MM.1S (cell line): ENCODE data around the gene STARD9.

ENCODE experiments used
- DNase-seq: peaks from one replicate; pipeline ENCODE4 v3.0.0-alpha.2; 2015
- H2AFZ ChIP-seq: fragments of 300-600 bp; sonication (generic); 2 replicates; pipeline ENCODE4 v1.6.0; 2016; ENCODE audit warnings: antibody characterized with exemption, low read length
- H3F3A ChIP-seq: fragments of 300-600 bp; sonication (generic); 2 replicates; pipeline ENCODE4 v1.6.1; 2016; ENCODE audit warnings: mild to moderate bottlenecking, antibody characterized with exemption, low read length, moderate library complexity, mixed read lengths; ENCODE audit not compliant: insufficient read depth
- H3K27ac ChIP-seq: fragments of 300-600 bp; sonication (generic); 2 replicates; pipeline ENCODE4 v1.5.1; 2016; ENCODE audit warnings: mild to moderate bottlenecking, low read length
- H3K27me3 ChIP-seq: fragments of 300-600 bp; sonication (generic); replicated peaks from 2 replicates; pipeline ENCODE4 v1.6.0; 2016; ENCODE audit warnings: low read length; ENCODE audit not compliant: insufficient read depth
- H3K36me3 ChIP-seq: fragments of 300-600 bp; sonication (generic); replicated peaks from 2 replicates; pipeline ENCODE4 v1.6.1; 2016; ENCODE audit warnings: mild to moderate bottlenecking, low read length, mixed read lengths; ENCODE audit not compliant: insufficient read depth
- H3K4me1 ChIP-seq: fragments of 300-600 bp; sonication (generic); 2 replicates; pipeline ENCODE4 v1.6.1; 2016; ENCODE audit warnings: low read length, mixed read lengths
- H3K4me2 ChIP-seq: fragments of 300-600 bp; sonication (generic); 2 replicates; pipeline ENCODE4 v1.6.0; 2016; ENCODE audit warnings: low read depth, low read length
- H3K4me3 ChIP-seq: fragments of 300-600 bp; sonication (generic); 2 replicates; pipeline ENCODE4 v1.5.1; 2016; ENCODE audit warnings: low read length, mixed read lengths
- H3K79me2 ChIP-seq: fragments of 300-600 bp; sonication (generic); 2 replicates; pipeline ENCODE4 v1.6.1; 2016; ENCODE audit warnings: mixed run types, low read length, mixed read lengths
- H3K9ac ChIP-seq: fragments of 300-600 bp; sonication (generic); 2 replicates; pipeline ENCODE4 v1.6.1; 2016; ENCODE audit warnings: low read length, mixed read lengths
- H3K9me2 ChIP-seq: fragments of 300-600 bp; sonication (generic); replicated peaks from 2 replicates; pipeline ENCODE4 v1.6.1; 2016; ENCODE audit warnings: mild to moderate bottlenecking, low read length, mixed read lengths; ENCODE audit not compliant: insufficient read depth
- H3K9me3 ChIP-seq: fragments of 300-600 bp; sonication (generic); replicated peaks from 2 replicates; pipeline ENCODE4 v1.6.1; 2016; ENCODE audit warnings: mild to moderate bottlenecking, low read length, mixed read lengths; ENCODE audit not compliant: insufficient read depth
- H4K20me1 ChIP-seq: fragments of 300-600 bp; sonication (generic); 2 replicates; pipeline ENCODE4 v1.6.1; 2016; ENCODE audit warnings: mild to moderate bottlenecking, low read length, moderate library complexity, mixed read lengths; ENCODE audit not compliant: insufficient read depth
- EZH2 ChIP-seq: fragments of 300-600 bp; sonication (generic); optimal IDR thresholded peaks from 2 replicates; pipeline ENCODE3; 2017; ENCODE audit warnings: low read depth, mild to moderate bottlenecking, antibody characterized with exemption, low read length, mixed read lengths
- EZH2phosphoT487 ChIP-seq: fragments of 300-600 bp; sonication (generic); IDR thresholded peaks from 2 replicates; pipeline ENCODE4 v1.6.1; 2018; ENCODE audit warnings: antibody characterized with exemption, low read length
- TF ChIP-seq, protein P1 (sequence below): fragments of 300-600 bp; sonication (generic); IDR thresholded peaks from 2 replicates; pipeline ENCODE4 v1.5.1; 2016; ENCODE audit warnings: antibody characterized with exemption, low read length, mixed read lengths

The STARD9 gene

DNA sequence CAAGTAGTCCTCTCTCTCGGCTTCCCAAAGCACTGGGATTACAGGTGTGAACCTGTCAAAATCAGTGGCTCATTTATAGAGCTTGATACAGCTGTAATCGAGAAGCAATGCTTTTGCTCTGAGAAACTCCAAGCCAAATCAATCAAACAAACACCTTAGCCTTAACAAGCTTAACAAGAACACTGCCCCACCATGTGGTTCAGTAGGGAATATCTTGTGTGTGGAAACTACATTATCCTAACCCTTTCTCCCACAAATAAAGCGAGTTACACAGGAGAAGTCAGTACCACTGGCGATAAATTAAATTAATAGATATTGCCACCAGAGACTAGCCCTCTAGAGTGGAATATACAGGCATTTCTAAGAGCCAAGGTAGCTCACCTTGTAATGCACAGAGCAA, 147.7 kb downstream of the STARD9 start:
- no peaks in the 10 kb centered on the region for H3K27me3 ChIP-seq
- H3K4me1 ChIP-seq: no peaks in the 10 kb centered on the region
- H3K79me2 ChIP-seq: no peaks in the 10 kb centered on the region
- no peak overlapping the region for H3K4me2 ChIP-seq
- no peak overlapping the region for H3K27ac ChIP-seq
- no peak overlapping the region for H3K4me3 ChIP-seq
- TF ChIP-seq EZH2phosphoT487 (no peak), EZH2 (no peak)
- TF ChIP-seq, protein P1, sequence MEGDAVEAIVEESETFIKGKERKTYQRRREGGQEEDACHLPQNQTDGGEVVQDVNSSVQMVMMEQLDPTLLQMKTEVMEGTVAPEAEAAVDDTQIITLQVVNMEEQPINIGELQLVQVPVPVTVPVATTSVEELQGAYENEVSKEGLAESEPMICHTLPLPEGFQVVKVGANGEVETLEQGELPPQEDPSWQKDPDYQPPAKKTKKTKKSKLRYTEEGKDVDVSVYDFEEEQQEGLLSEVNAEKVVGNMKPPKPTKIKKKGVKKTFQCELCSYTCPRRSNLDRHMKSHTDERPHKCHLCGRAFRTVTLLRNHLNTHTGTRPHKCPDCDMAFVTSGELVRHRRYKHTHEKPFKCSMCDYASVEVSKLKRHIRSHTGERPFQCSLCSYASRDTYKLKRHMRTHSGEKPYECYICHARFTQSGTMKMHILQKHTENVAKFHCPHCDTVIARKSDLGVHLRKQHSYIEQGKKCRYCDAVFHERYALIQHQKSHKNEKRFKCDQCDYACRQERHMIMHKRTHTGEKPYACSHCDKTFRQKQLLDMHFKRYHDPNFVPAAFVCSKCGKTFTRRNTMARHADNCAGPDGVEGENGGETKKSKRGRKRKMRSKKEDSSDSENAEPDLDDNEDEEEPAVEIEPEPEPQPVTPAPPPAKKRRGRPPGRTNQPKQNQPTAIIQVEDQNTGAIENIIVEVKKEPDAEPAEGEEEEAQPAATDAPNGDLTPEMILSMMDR: no peak
- no peak for DNase-seq
- no peaks in the 10 kb centered on the region for H3K9me3 ChIP-seq
- H2AFZ ChIP-seq: no peak overlapping the region
- no peaks in the 10 kb centered on the region for H3F3A ChIP-seq
- H3K36me3 ChIP-seq: no peaks in the 10 kb centered on the region
- H4K20me1 ChIP-seq: no peaks in the 10 kb centered on the region
- no peaks in the 10 kb centered on the region for H3K9me2 ChIP-seq
- no peak overlapping the region for H3K9ac ChIP-seq

DNA sequence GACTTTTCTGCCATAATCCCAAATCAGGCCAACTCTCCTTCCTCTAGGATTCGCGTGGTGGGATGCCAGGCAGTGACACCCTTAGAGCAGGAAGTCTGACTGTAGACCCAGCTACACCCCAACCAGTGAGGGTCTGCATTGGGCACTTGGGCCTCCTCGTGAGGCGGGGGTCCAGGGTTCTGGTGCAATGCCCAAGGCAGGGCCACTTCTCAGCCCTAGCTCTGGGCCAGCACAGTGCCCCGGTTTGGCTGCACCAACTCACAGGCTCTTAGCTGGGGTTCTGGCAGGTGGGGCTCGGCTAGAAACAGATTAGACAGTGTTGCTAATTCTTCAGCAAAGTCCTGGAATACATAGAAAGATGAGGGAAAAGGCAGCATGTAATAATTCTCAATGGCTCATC, 148.9 kb downstream of the STARD9 start:
- Histone ChIP-seq H2AFZ (no peak overlapping the region), H3K79me2 (no peaks in the 10 kb centered on the region), H3K9me3 (no peaks in the 10 kb centered on the region), H3K9ac (no peak overlapping the region), H3K9me2 (no peaks in the 10 kb centered on the region), H3K4me2 (no peak overlapping the region), H3K36me3 (no peaks in the 10 kb centered on the region), H4K20me1 (no peaks in the 10 kb centered on the region), H3K27ac (no peak overlapping the region), H3F3A (no peaks in the 10 kb centered on the region), H3K4me3 (no peak overlapping the region), H3K27me3 (no peaks in the 10 kb centered on the region), H3K4me1 (no peaks in the 10 kb centered on the region)
- DNase-seq: no peak
- TF ChIP-seq, protein P1: no peak
- no peak for TF ChIP-seq EZH2
- TF ChIP-seq EZH2phosphoT487: no peak

DNA sequence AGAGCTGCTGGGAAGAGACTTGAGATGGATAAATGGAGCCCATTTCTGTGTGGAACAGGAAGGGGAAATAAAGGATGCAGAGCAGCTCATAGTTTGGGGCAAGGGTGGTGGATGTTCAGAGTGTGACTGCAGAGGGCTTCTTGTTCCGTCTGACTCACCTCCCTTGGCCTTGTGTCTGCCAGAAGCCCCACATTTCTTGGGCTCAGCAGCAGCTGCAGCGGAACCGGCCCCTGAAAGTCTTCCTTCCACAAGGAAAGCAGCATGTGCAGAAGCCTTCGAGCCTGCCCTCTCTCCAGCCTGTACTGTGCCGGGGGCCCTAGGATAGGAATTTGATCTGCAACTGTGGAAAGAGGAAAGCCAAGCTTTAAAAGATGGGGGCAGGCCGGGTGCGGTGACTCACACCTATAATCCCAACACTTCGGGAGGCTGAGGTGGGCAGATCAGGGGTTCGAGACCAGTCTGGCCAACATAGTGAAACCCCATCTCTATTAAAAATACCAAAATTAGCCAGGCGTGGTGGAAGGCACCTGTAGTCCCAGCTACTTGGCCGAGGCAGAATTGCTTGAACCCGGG, 150.0 kb downstream of the STARD9 start:
- TF ChIP-seq EZH2phosphoT487 (no peak), EZH2 (no peak)
- TF ChIP-seq, protein P1: no peak
- no peaks in the 10 kb centered on the region for H3K36me3 ChIP-seq
- H3F3A ChIP-seq: no peaks in the 10 kb centered on the region
- no peaks in the 10 kb centered on the region for H3K9me3 ChIP-seq
- H3K9me2 ChIP-seq: no peaks in the 10 kb centered on the region
- no peak overlapping the region for H3K9ac ChIP-seq
- no peaks in the 10 kb centered on the region for H3K4me1 ChIP-seq
- no peak for DNase-seq
- H3K4me3 ChIP-seq: no peak overlapping the region
- no peak overlapping the region for H2AFZ ChIP-seq
- H3K79me2 ChIP-seq: no peaks in the 10 kb centered on the region
- H4K20me1 ChIP-seq: no peaks in the 10 kb centered on the region
- H3K4me2 ChIP-seq: no peak overlapping the region
- no peaks in the 10 kb centered on the region for H3K27me3 ChIP-seq
- H3K27ac ChIP-seq: no peak overlapping the region
